GM19328 (cell line): ENCODE data around the gene C15orf61.

ENCODE experiments used
- ATAC-seq: cut with Tn5 transposase; IDR thresholded peaks from one replicate; pipeline ENCODE4 v1.9.1; 2021; ENCODE audit warnings: mild to moderate bottlenecking, moderate library complexity; ENCODE audit not compliant: unreplicated experiment

C15orf61 gene

GRCh38 chr15:67512933-67513714, 7.8 kb upstream of the C15orf61 start:
- ATAC-seq, result no peak

GRCh38 chr15:67515090-67515489, 5.8 kb upstream of the C15orf61 start:
- ATAC-seq, result no peak

GRCh38 chr15:67515557-67515956, 5.4 kb upstream of the C15orf61 start:
- no peak for ATAC-seq

- ATAC-seq, result no peak
Measured at GRCh38 chr15:67520321-67521028, 456 bp upstream of the C15orf61 start.

GRCh38 chr15:67521783-67522568, 1.0 kb downstream of the C15orf61 start:
- ATAC-seq, result no peak

GRCh38 chr15:67523330-67523729, 2.4 kb downstream of the C15orf61 start:
- ATAC-seq, result no peak

- ATAC-seq, result no peak
Measured at GRCh38 chr15:67524235-67524634, 3.3 kb downstream of the C15orf61 start.

- no peak for ATAC-seq
Measured at GRCh38 chr15:67528513-67528912, 7.6 kb downstream of the C15orf61 start.

GRCh38 chr15:67531379-67531914, 10.5 kb downstream of the C15orf61 start:
- ATAC-seq, result no peak

- ATAC-seq, result no peak
Measured at GRCh38 chr15:67533873-67534272, 12.9 kb downstream of the C15orf61 start.

- no peak for ATAC-seq
Measured at GRCh38 chr15:67534360-67534759, 13.4 kb downstream of the C15orf61 start.

GRCh38 chr15:67537771-67538170, 16.8 kb downstream of the C15orf61 start:
- ATAC-seq, result no peak

GRCh38 chr15:67542420-67543347, 21.8 kb downstream of the C15orf61 start, which contains the start of gene MAP2K5:
Gene MAP2K5, plus strand, starts transcription at chr15:67542703. Its CDS starts 633 bp downstream, at chr15:67543336.
- peak; percentile 46 for ATAC-seq

GRCh38 chr15:67543348-67543718, 22.4 kb downstream of the C15orf61 start:
- ATAC-seq, result no peak

GRCh38 chr15:67544475-67544874, 23.5 kb downstream of the C15orf61 start:
- ATAC-seq, result no peak

- no peak for ATAC-seq
Measured at GRCh38 chr15:67545864-67546263, 24.9 kb downstream of the C15orf61 start.

GRCh38 chr15:67547064-67547463, 26.1 kb downstream of the C15orf61 start:
- ATAC-seq, result no peak

GRCh38 chr15:67547836-67548235, 26.9 kb downstream of the C15orf61 start:
- ATAC-seq, result no peak

- no peak for ATAC-seq
Measured at GRCh38 chr15:67548236-67548852, 27.4 kb downstream of the C15orf61 start.
